ENCODE results near the gene TDG.
"Not testable (repeated sequence)": the region's sequence is repeated elsewhere in the genome, so short reads cannot be mapped to it uniquely, and the experiment has no call there.

Gene TDG

DNA sequence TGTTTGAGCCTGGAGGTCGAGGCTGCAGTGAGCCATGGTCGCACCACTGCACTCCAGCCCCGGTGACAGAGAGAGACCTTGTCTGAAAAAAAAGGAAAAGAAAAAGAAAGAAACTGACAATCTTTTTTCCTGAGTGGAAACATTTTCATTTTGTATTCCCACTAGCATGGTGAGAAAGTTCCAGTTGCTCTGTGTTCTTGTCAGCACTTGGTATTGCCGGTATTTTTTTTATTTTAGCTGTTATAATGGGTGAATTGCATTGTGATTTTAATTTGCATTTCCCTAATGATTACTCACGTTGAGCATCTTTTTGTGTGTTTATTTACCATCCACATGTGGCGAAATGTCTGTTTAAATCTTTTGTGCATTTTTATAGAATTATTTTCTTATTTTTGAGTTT is 58.7 kb downstream of the TDG start:
- TF ChIP-seq, protein P1, sequence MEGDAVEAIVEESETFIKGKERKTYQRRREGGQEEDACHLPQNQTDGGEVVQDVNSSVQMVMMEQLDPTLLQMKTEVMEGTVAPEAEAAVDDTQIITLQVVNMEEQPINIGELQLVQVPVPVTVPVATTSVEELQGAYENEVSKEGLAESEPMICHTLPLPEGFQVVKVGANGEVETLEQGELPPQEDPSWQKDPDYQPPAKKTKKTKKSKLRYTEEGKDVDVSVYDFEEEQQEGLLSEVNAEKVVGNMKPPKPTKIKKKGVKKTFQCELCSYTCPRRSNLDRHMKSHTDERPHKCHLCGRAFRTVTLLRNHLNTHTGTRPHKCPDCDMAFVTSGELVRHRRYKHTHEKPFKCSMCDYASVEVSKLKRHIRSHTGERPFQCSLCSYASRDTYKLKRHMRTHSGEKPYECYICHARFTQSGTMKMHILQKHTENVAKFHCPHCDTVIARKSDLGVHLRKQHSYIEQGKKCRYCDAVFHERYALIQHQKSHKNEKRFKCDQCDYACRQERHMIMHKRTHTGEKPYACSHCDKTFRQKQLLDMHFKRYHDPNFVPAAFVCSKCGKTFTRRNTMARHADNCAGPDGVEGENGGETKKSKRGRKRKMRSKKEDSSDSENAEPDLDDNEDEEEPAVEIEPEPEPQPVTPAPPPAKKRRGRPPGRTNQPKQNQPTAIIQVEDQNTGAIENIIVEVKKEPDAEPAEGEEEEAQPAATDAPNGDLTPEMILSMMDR (IDR thresholded peaks at IDR 0.05; ENCODE audit: insufficient read depth, low read length, poor library complexity, severe bottlenecking) = no peak
- Histone ChIP-seq H3K36me3 (ENCODE audit: control insufficient read depth, insufficient read depth, low read length) (no peaks in the 10 kb centered on the region), H3K4me3 (replicated peaks; ENCODE audit: low read depth, low read length) (no peak overlapping the region), H3K27me3 (replicated peaks; ENCODE audit: control insufficient read depth, insufficient read depth, low read length) (no peaks in the 10 kb centered on the region)
- no peak for DNase-seq (ENCODE audit: extremely low read depth, insufficient read length)

DNA sequence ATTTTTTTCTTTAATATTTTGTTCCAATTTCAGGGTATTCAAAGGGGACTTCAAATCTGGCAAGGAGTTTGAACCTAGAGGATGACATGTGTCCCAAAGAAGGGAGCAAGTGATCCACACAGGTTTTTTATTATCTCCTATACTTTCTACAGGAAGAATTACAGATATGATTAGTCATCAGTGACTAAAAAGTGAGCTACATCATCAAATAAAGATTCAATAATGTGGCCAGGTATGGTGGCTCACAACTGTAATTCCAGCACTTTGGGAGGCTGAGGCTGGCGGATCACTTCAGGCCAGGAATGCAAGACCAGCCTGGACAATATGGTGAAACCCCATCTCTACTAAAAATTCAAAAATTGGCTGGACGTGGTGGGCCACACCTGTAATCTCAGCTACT is 60.1 kb downstream of the TDG start:
- TF ChIP-seq, protein P1 (IDR thresholded peaks at IDR 0.05; ENCODE audit: insufficient read depth, low read length, poor library complexity, severe bottlenecking) = no peak
- DNase-seq (ENCODE audit: extremely low read depth, insufficient read length) = no peak
- H3K36me3 ChIP-seq (ENCODE audit: control insufficient read depth, insufficient read depth, low read length) = no peaks in the 10 kb centered on the region
- H3K27me3 ChIP-seq (replicated peaks; ENCODE audit: control insufficient read depth, insufficient read depth, low read length) = no peaks in the 10 kb centered on the region
- no peak overlapping the region for H3K4me3 ChIP-seq (replicated peaks; ENCODE audit: low read depth, low read length)

DNA sequence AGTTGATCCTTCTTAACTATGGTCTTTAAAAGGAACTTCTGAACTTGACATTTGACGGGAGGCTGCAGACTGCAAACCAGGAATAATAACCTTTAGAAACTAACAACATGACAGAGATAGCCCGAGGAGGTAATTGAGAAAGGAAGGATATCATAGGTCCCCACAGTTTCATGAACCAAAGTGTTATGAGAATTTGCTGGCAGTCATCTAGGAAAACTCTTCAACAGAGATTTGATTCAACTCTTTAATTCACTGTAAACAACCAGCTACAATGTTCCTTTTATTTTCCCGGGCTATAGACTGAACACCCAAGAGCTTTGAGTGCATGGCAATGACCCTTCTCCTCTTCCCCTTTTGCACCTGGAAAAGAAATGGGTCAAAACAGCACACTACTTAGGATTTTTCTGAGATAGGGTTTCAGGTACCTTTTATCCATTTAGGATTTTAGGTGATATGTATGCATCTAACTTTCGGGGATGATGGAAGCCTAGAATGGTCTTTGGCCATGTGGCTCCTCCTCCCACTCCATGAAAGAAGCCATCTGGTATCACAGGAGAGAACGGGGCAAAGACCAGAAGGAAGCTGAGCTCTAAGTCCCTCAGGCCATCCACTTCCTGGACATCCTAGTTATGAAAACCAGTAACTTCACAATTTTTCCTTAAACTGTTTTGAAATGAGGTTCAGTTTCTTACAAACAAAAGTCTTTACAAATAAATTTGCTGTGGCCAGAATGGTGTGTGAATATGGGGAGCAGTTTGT is 61.3 kb downstream of the TDG start:
- H3K36me3 ChIP-seq (ENCODE audit: control insufficient read depth, insufficient read depth, low read length) = no peaks in the 10 kb centered on the region
- no peak for DNase-seq (ENCODE audit: extremely low read depth, insufficient read length)
- TF ChIP-seq, protein P1 (IDR thresholded peaks at IDR 0.05; ENCODE audit: insufficient read depth, low read length, poor library complexity, severe bottlenecking) = no peak

DNA sequence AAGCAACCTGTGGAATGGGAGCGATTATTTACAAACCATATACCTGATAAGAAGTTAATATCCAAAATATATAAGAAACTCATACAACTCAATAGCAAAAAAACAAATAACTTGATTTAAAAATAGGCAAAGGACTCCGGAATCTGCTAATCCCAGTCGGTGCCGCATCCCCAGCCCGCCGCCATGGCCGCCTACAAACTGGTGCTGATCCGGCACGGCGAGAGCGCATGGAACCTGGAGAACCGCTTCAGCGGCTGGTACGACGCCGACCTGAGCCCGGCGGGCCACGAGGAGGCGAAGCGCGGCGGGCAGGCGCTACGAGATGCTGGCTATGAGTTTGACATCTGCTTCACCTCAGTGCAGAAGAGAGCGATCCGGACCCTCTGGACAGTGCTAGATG is 64.9 kb downstream of the TDG start:
- not testable (repeated sequence) for H3K4me3 ChIP-seq (replicated peaks; ENCODE audit: low read depth, low read length); DNase-seq (ENCODE audit: extremely low read depth, insufficient read length); H3K27me3 ChIP-seq (replicated peaks; ENCODE audit: control insufficient read depth, insufficient read depth, low read length); H3K36me3 ChIP-seq (ENCODE audit: control insufficient read depth, insufficient read depth, low read length)

More for the DNA sequence above, 61.3 kb downstream of the TDG start:
- Histone ChIP-seq H3K27me3 (replicated peaks; ENCODE audit: control insufficient read depth, insufficient read depth, low read length) (no peaks in the 10 kb centered on the region), H3K4me3 (replicated peaks; ENCODE audit: low read depth, low read length) (no peak overlapping the region)

DNA sequence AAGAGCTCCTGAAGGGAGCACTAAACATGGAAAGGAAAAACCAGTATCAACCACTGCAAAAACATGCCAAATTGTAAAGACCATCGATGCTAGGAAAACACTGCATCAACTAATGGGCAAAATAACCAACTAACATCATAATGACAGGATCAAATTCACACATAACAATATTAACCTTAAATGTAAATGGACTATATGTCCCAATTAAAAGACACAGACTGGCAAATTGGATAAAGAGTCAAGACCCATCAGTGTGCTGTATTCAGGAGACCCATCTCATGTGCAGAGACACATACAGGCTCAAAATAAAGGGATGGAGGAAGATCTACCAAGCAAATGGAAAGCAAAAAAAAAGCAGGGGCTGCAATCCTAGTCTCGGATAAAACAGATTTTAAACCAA is 70.5 kb downstream of the TDG start:
- H3K27me3 ChIP-seq (replicated peaks; ENCODE audit: control insufficient read depth, insufficient read depth, low read length); H3K36me3 ChIP-seq (ENCODE audit: control insufficient read depth, insufficient read depth, low read length); H3K4me3 ChIP-seq (replicated peaks; ENCODE audit: low read depth, low read length); DNase-seq (ENCODE audit: extremely low read depth, insufficient read length): not testable (repeated sequence)

Measured in GM06990 (cell line).